Progenitor cell of endocrine pancreas (in vitro differentiated cells): ENCODE data around the gene PHKG1. TPM values are rescaled to one million over a fixed set of nuclear protein-coding genes. Genes with fewer than 3 reads are reported as not detected.
"Not testable (repeated sequence)": the region's sequence is repeated elsewhere in the genome, so short reads cannot be mapped to it uniquely, and the experiment has no call there.

Source experiments
- DNase-seq: peaks from one replicate; pipeline ENCODE4 v3.0.0; 2021; ENCODE audit warnings: low spot score; ENCODE audit not compliant: unreplicated experiment
- H3K27ac Mint-ChIP-seq: 2 replicates; pipeline ENCODE4 v1.8.0; 2021; ENCODE audit warnings: mild to moderate bottlenecking, moderate library complexity, mixed read lengths
- H3K27me3 Mint-ChIP-seq: 2 replicates; pipeline ENCODE4 v1.8.0; 2021; ENCODE audit warnings: mixed read lengths
- H3K36me3 Mint-ChIP-seq: 2 replicates; pipeline ENCODE4 v1.8.0; 2022; ENCODE audit warnings: mixed read lengths; ENCODE audit not compliant: insufficient read depth
- H3K4me1 Mint-ChIP-seq: 2 replicates; pipeline ENCODE4 v1.8.0; 2021; ENCODE audit warnings: low read depth, mixed read lengths
- H3K4me3 Mint-ChIP-seq: 2 replicates; pipeline ENCODE4 v1.8.0; 2021; ENCODE audit warnings: low read depth, mild to moderate bottlenecking, moderate library complexity, mixed read lengths
- H3K9me3 Mint-ChIP-seq: 2 replicates; pipeline ENCODE4 v1.8.0; 2021; ENCODE audit warnings: low read depth, mixed read lengths
- CTCF ChIP-seq: fragments of 200-600 bp; sonication (generic); IDR thresholded peaks from one replicate; pipeline ENCODE4 v1.5.0; 2021; ENCODE audit warnings: antibody characterized with exemption, mild to moderate bottlenecking; ENCODE audit not compliant: unreplicated experiment
- total RNA-seq: library from RNA; stranded (reverse); gene quantifications from 2 replicates; pipeline ENCODE4 v1.2.1, GENCODE V29; 2021

Gene PHKG1
- total RNA-seq, 1 donor from 2014 or later = 1.2 TPM

GRCh38 chr7:56040730-56041129 lies 52.0 kb downstream of the PHKG1 start:
- no peak for TF ChIP-seq CTCF
- peaks cover 6% of the 10 kb centered on the region for H3K36me3 Mint-ChIP-seq
- no peak overlapping the region for H3K4me3 Mint-ChIP-seq
- no peak overlapping the region for H3K27ac Mint-ChIP-seq
- DNase-seq = no peak
- no peaks in the 10 kb centered on the region for H3K4me1 Mint-ChIP-seq
- no peaks in the 10 kb centered on the region for H3K9me3 Mint-ChIP-seq
- H3K27me3 Mint-ChIP-seq = no peaks in the 10 kb centered on the region

- TF ChIP-seq CTCF = peak; percentile 55
- Mint-ChIP-seq H3K4me1 (peaks cover 16% of the 10 kb centered on the region), H3K4me3 (peak overlapping the region; percentile 81), H3K9me3 (no peaks in the 10 kb centered on the region), H3K36me3 (peaks cover 12% of the 10 kb centered on the region), H3K27ac (peak overlapping the region; percentile 89), H3K27me3 (no peaks in the 10 kb centered on the region)
- DNase-seq = peak; percentile 64
Observed at GRCh38 chr7:56033671-56034432, 58.9 kb downstream of the PHKG1 start.

GRCh38 chr7:56032578-56032977 lies 60.2 kb downstream of the PHKG1 start:
- peaks cover 12% of the 10 kb centered on the region for H3K36me3 Mint-ChIP-seq
- peaks cover 16% of the 10 kb centered on the region for H3K4me1 Mint-ChIP-seq
- not testable (repeated sequence) for DNase-seq, H3K27ac Mint-ChIP-seq, H3K27me3 Mint-ChIP-seq, H3K9me3 Mint-ChIP-seq
- peak overlapping the region; percentile 48 for H3K4me3 Mint-ChIP-seq

GRCh38 chr7:56031556-56031955 lies 61.2 kb downstream of the PHKG1 start:
- not testable (repeated sequence) for H3K4me3 Mint-ChIP-seq, H3K9me3 Mint-ChIP-seq, H3K27ac Mint-ChIP-seq, H3K27me3 Mint-ChIP-seq, DNase-seq
- Mint-ChIP-seq H3K36me3 (peaks cover 14% of the 10 kb centered on the region), H3K4me1 (peaks cover 16% of the 10 kb centered on the region)

- TF ChIP-seq CTCF = no peak
- no peak for DNase-seq
- peak overlapping the region; percentile 24 for H3K27ac Mint-ChIP-seq
- H3K4me1 Mint-ChIP-seq = peaks cover 16% of the 10 kb centered on the region
- no peaks in the 10 kb centered on the region for H3K27me3 Mint-ChIP-seq
- H3K36me3 Mint-ChIP-seq = peaks cover 16% of the 10 kb centered on the region
- H3K4me3 Mint-ChIP-seq = no peak overlapping the region
- H3K9me3 Mint-ChIP-seq = no peaks in the 10 kb centered on the region
Observed at GRCh38 chr7:56030340-56030739, 62.4 kb downstream of the PHKG1 start.

Other genes with a start within 250 kb of the PHKG1 start
- 0.07 TPM in 1 of 2 replicates, not detected in the other for gene SEPTIN14, start 230.2 kb downstream of the PHKG1 start, total RNA-seq
- gene ZNF713, start 205.5 kb downstream of the PHKG1 start, total RNA-seq = 12.7 and 14.3 TPM in 2 replicates
- gene MRPS17, start 141.1 kb downstream of the PHKG1 start, total RNA-seq = 15.8 and 16.3 TPM in 2 replicates
- 50.3 and 56.3 TPM in 2 replicates for gene NIPSNAP2, start 128.4 kb downstream of the PHKG1 start, total RNA-seq
- 36.6 and 39.8 TPM in 2 replicates for gene PSPH, start 41.5 kb downstream of the PHKG1 start, total RNA-seq
- 150 and 159 TPM in 2 replicates for gene CCT6A, start 41.2 kb downstream of the PHKG1 start, total RNA-seq
- 89.5 and 90.8 TPM in 2 replicates for gene SUMF2, start 28.7 kb downstream of the PHKG1 start, total RNA-seq
- 137 TPM in 2 replicates for gene CHCHD2, start 13.5 kb upstream of the PHKG1 start, total RNA-seq
- gene NUPR2, start 23.5 kb upstream of the PHKG1 start, total RNA-seq = not detected in 2 replicates